GM19452 (cell line): Measurements from ENCODE around the gene COBLL1.

Source experiments
- ATAC-seq: cut with Tn5 transposase; IDR thresholded peaks from one replicate; pipeline ENCODE4 v1.9.1; 2021; ENCODE audit not compliant: unreplicated experiment

The COBLL1 gene

GRCh38 chr2:164642946-164643555 lies 198.6 kb downstream of the COBLL1 start:
- no peak for ATAC-seq

- ATAC-seq, result no peak
Measured at GRCh38 chr2:164642268-164642667, 199.4 kb downstream of the COBLL1 start.
